Esophagus muscularis mucosa (tissue), 3 donors: ENCODE measurements around the gene LIPC.

ENCODE experiments used
- POLR2A ChIP-seq: fragments of 450-650 bp; IDR thresholded peaks from one replicate; pipeline ENCODE4 v1.6.1; 2017; ENCODE audit warnings: antibody characterized with exemption, moderate library complexity, mild to moderate bottlenecking, low read depth
- TF ChIP-seq, protein P1 (sequence below), 3 experiments: fragments of 200-600 bp in 2 of 3; fragments of 450-650 bp in 1 of 3; sonication (generic) in 2 of 3; IDR thresholded peaks; one replicate each; pipeline ENCODE4 v1.5.1; 2017 to 2019; ENCODE audit warnings: antibody characterized with exemption in 3 of 3, mild to moderate bottlenecking in 2 of 3, moderate library complexity in 1 of 3

DNA sequence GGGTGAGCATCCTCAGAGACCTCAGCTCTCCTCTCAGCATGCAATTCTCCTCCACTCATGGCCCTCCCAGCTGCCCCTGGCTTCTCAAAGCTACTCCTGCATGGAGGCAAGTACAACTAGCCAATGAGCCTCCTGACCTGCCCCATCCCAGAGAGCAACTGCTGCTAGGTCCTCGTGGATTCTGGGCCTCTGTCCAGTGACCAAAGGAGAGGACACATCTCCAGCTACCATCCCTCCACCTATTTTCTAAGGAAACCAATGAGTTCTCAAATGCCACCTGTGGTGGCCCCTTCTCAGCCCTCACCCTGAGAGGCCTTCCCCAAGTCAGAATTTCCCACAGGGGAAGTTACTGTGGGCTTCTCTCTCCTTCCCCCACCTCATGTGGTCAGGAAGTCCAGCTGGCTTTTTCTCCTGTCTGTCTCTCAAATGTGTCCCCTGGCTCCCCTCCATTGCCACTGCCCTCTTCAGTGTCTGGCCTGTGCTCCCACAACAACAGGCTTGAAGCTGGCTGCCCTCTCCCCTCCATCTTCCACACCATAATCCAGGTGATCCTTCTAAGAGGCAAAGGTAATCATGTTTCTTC, 43.0 kb downstream of the LIPC start:
- TF ChIP-seq, protein P1, sequence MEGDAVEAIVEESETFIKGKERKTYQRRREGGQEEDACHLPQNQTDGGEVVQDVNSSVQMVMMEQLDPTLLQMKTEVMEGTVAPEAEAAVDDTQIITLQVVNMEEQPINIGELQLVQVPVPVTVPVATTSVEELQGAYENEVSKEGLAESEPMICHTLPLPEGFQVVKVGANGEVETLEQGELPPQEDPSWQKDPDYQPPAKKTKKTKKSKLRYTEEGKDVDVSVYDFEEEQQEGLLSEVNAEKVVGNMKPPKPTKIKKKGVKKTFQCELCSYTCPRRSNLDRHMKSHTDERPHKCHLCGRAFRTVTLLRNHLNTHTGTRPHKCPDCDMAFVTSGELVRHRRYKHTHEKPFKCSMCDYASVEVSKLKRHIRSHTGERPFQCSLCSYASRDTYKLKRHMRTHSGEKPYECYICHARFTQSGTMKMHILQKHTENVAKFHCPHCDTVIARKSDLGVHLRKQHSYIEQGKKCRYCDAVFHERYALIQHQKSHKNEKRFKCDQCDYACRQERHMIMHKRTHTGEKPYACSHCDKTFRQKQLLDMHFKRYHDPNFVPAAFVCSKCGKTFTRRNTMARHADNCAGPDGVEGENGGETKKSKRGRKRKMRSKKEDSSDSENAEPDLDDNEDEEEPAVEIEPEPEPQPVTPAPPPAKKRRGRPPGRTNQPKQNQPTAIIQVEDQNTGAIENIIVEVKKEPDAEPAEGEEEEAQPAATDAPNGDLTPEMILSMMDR (IDR thresholded peaks at IDR 0.05), result no peak
- TF ChIP-seq POLR2A, result no peak
